SK-N-MC (cell line): ENCODE results near the gene FGFBP1.

Experiments
- DNase-seq: peaks from one replicate; pipeline ENCODE4 v3.0.0-alpha.2; 2011; ENCODE audit warnings: low read depth, low spot score
- H3K27ac ChIP-seq: fragments of 200-600 bp; sonication (generic); 2 replicates; pipeline ENCODE4 v1.5.1; 2016; ENCODE audit warnings: mixed run types
- H3K36me3 ChIP-seq: fragments of 200-600 bp; sonication (generic); 2 replicates; pipeline ENCODE4 v1.6.1; 2017; ENCODE audit warnings: antibody characterized with exemption, low read length, mixed read lengths; ENCODE audit not compliant: insufficient read depth
- H3K4me3 ChIP-seq: fragments of 200-600 bp; sonication (generic); 2 replicates; pipeline ENCODE4 v1.5.1; 2016
- H3K9ac ChIP-seq: fragments of 200-600 bp; sonication (generic); 2 replicates; pipeline ENCODE4 v1.8.0; 2017; ENCODE audit warnings: mixed run types, mixed read lengths; ENCODE audit not compliant: insufficient read length
- H3K9me3 ChIP-seq: fragments of 200-600 bp; sonication (generic); 2 replicates; pipeline ENCODE4 v1.6.1; 2017; ENCODE audit warnings: low read depth, mild to moderate bottlenecking, antibody characterized with exemption, low read length, moderate library complexity, mixed read lengths
- EZH2 ChIP-seq: fragments of 200-600 bp; sonication (generic); IDR thresholded peaks from one replicate; pipeline ENCODE4 v1.6.1; 2017; ENCODE audit warnings: antibody characterized with exemption
- FOXP2 ChIP-seq: optimal IDR thresholded peaks from 2 replicates; pipeline ENCODE3; 2011; ENCODE audit warnings: mild to moderate bottlenecking, moderate library complexity; ENCODE audit not compliant: insufficient read depth; ENCODE audit errors: extremely low read length, control extremely low read depth
- POLR2AphosphoS5 ChIP-seq: IDR thresholded peaks from 2 replicates; pipeline ENCODE4 v1.6.1; 2012; ENCODE audit warnings: mild to moderate bottlenecking, low read depth, low read length, borderline replicate concordance

The FGFBP1 gene

DNA sequence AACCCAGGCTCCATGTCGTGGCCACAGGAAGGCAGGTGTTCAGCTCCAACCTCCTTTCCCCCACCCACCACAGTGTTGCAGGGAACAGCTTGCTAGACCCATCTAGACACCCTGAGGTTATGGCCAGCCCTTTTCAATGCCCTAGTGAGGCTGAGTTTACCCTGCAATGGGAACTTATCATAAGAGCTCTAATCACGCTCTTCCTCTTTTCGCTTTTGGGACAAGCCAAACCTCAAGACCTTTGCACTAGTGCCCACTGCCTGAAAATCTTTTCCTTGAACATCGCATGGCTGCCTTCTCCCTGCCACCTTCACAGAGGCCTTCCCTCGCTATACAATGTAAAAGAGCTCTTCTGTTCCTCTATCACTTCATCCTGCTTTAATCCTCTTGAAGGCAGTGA, 26.8 kb upstream of the FGFBP1 start:
- Histone ChIP-seq H3K9me3 (no peaks in the 10 kb centered on the region), H3K36me3 (no peaks in the 10 kb centered on the region)

GRCh38 chr4:15964159-15964558, 25.6 kb upstream of the FGFBP1 start:
- no peak for DNase-seq
- Histone ChIP-seq H3K9ac (no peak overlapping the region), H3K27ac (no peak overlapping the region), H3K36me3 (no peaks in the 10 kb centered on the region), H3K9me3 (no peaks in the 10 kb centered on the region), H3K4me3 (no peak overlapping the region)
- TF ChIP-seq FOXP2 (no peak), EZH2 (no peak), POLR2AphosphoS5 (no peak)

More for the DNA sequence above, 26.8 kb upstream of the FGFBP1 start:
- no peak overlapping the region for H3K4me3 ChIP-seq
- TF ChIP-seq POLR2AphosphoS5 (no peak), EZH2 (no peak), FOXP2 (no peak)
- DNase-seq: no peak
- no peak overlapping the region for H3K9ac ChIP-seq
- no peak overlapping the region for H3K27ac ChIP-seq

GRCh38 chr4:15963576-15963975, 25.0 kb upstream of the FGFBP1 start:
- Histone ChIP-seq H3K36me3 (no peaks in the 10 kb centered on the region), H3K27ac (no peak overlapping the region), H3K4me3 (no peak overlapping the region), H3K9ac (no peak overlapping the region), H3K9me3 (no peaks in the 10 kb centered on the region)
- TF ChIP-seq POLR2AphosphoS5 (no peak), EZH2 (no peak), FOXP2 (no peak)
- DNase-seq: no peak

GRCh38 chr4:15963001-15963451, 24.5 kb upstream of the FGFBP1 start, which contains the start of gene FGFBP2:
TSS of gene FGFBP2 (minus strand) at chr4:15963175. CDS start at chr4:15963129, 46 bp downstream.
- H3K9ac ChIP-seq: no peak within 1 kb of the TSS
- no peaks in the 10 kb centered on the region for H3K9me3 ChIP-seq
- H3K36me3 ChIP-seq: no peaks in the 10 kb centered on the region
- TF ChIP-seq FOXP2: no peak
- no peak for TF ChIP-seq POLR2AphosphoS5
- TF ChIP-seq EZH2: no peak
- H3K4me3 ChIP-seq: no peak within 1 kb of the TSS
- no peak within 1 kb of the TSS for H3K27ac ChIP-seq
- no peak for DNase-seq

DNA sequence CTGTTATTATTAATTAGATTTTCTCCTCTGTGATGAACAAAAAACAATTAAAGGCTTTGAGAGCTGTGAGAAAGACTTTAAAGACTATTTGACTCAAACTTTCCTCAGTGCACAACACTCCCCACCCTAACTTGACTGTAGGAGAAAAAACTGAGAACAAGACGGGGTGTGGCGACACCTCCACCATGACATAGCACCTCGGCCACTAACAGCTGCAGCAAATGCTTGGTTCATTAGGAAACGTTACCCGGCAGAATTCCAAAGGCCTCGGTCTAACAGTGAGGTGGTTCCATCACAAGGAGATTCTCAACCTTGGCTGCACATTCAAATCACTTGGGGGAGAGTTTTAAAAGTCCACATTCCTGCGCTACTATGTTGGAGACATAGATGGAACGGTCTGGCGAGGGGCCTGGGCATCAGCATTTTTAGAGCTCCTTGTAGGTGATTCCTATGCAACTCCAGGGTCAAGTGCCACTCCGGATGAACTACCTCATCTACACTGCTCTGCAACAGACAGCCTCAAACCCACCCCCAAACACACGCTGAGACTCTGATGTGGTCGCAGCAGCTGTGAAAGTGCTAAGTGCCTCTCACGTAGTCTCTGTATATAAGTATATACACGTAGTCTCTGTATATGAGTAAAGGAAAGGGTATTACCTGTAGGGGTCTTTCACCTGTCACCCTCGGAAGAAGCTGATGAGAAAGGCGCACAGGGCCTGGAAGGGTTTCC, 23.4 kb upstream of the FGFBP1 start:
- no peak for TF ChIP-seq EZH2
- TF ChIP-seq POLR2AphosphoS5: no peak
- TF ChIP-seq FOXP2: no peak
- no peaks in the 10 kb centered on the region for H3K36me3 ChIP-seq

GRCh38 chr4:15958562-15958961, 20.0 kb upstream of the FGFBP1 start:
- no peak for DNase-seq
- Histone ChIP-seq H3K9me3 (no peaks in the 10 kb centered on the region), H3K27ac (no peak overlapping the region), H3K4me3 (no peak overlapping the region), H3K9ac (no peak overlapping the region), H3K36me3 (no peaks in the 10 kb centered on the region)
- TF ChIP-seq EZH2: no peak
- no peak for TF ChIP-seq FOXP2
- TF ChIP-seq POLR2AphosphoS5: no peak

More for the DNA sequence above, 23.4 kb upstream of the FGFBP1 start:
- Histone ChIP-seq H3K9ac (no peak overlapping the region), H3K9me3 (no peaks in the 10 kb centered on the region), H3K27ac (no peak overlapping the region), H3K4me3 (no peak overlapping the region)
- no peak for DNase-seq

GRCh38 chr4:15956179-15956850, 17.8 kb upstream of the FGFBP1 start:
- Histone ChIP-seq H3K9me3 (no peaks in the 10 kb centered on the region), H3K27ac (no peak overlapping the region), H3K36me3 (no peaks in the 10 kb centered on the region), H3K4me3 (no peak overlapping the region), H3K9ac (no peak overlapping the region)
- no peak for TF ChIP-seq POLR2AphosphoS5
- TF ChIP-seq EZH2: no peak
- TF ChIP-seq FOXP2: no peak
- no peak for DNase-seq

GRCh38 chr4:15955670-15956069, 17.1 kb upstream of the FGFBP1 start:
- no peak overlapping the region for H3K27ac ChIP-seq
- DNase-seq: no peak
- no peaks in the 10 kb centered on the region for H3K36me3 ChIP-seq
- H3K9ac ChIP-seq: no peak overlapping the region
- H3K9me3 ChIP-seq: no peaks in the 10 kb centered on the region
- H3K4me3 ChIP-seq: no peak overlapping the region
- TF ChIP-seq EZH2: no peak
- no peak for TF ChIP-seq POLR2AphosphoS5
